HCT116 (cell line): ENCODE measurements around the gene THAP8. TPM values are rescaled to one million over a fixed set of nuclear protein-coding genes. Genes with fewer than 3 reads are reported as not detected.

ENCODE experiments used
- ATAC-seq: fragments of 200-7000 bp; cut with Tn5 transposase; 2 replicates; pipeline ENCODE4 v1.9.1; 2020; ENCODE audit warnings: mild to moderate bottlenecking, moderate library complexity
- BruUV-seq: library from RNA; stranded (reverse); fragments of 400-500 nt; replicated peaks from 2 replicates; lab custom pipeline; 2021; lab: Mats Ljungman, UMichigan
- CTCF ChIA-PET: fragments of 300-600 bp; sonication (Branson Sonifier 250); formaldehyde crosslinking; loops from one replicate; lab custom pipeline; 2021; ENCODE audit warnings: antibody characterized with exemption; lab: Charles Lee
- POLR2A ChIA-PET: fragments of 300-600, 350-600 bp; sonication (Branson Sonifier 250); formaldehyde crosslinking; loops from one replicate; lab custom pipeline; 2021; ENCODE audit warnings: antibody characterized with exemption; lab: Charles Lee
- RAD21 ChIA-PET, 2 experiments: fragments of 300-600 bp; sonication (Branson Sonifier 250); formaldehyde crosslinking; loops; one replicate each; lab custom pipeline; 2023; ENCODE audit warnings: low total read pairs in 2 of 2; ENCODE audit not compliant: uncharacterized antibody in 2 of 2, unreplicated experiment in 2 of 2, low non-redundant PET in 1 of 2; lab: Charles Lee
- DNase-seq: peaks from one replicate; pipeline ENCODE4 v3.0.0-alpha.2; 2010; ENCODE audit warnings: low read depth, low spot score
- H2AFZ ChIP-seq: fragments of 200-600 bp; shearing (Covaris generic), sonication (generic); 2 replicates; pipeline ENCODE4 v1.6.1; 2017; ENCODE audit warnings: low read depth, mixed run types, mixed read lengths, antibody characterized with exemption, low read length; ENCODE audit not compliant: poor library complexity, severe bottlenecking
- H3K27ac ChIP-seq: 2 replicates; pipeline ENCODE4 v1.5.1; 2012; ENCODE audit warnings: low read depth, low read length
- H3K27me3 ChIP-seq: fragments of 200-600 bp; sonication (generic); 2 replicates; pipeline ENCODE4 v1.6.1; 2016; ENCODE audit warnings: mixed run types, low read length, mixed read lengths; ENCODE audit not compliant: insufficient read depth
- H3K36me3 ChIP-seq, 2 experiments: fragments of 200-500 bp in 1 of 2; fragments of 200-600 bp in 1 of 2; sonication (Bioruptor generic) in 1 of 2; sonication (generic) in 1 of 2; 2 replicates each; pipeline versions ENCODE4 v1.5.1 to v1.6.1; 2014 to 2016; ENCODE audit warnings: low read length in 2 of 2, inconsistent platforms in 1 of 2, mixed read lengths in 1 of 2, mixed run types in 1 of 2; ENCODE audit not compliant: insufficient read depth in 2 of 2, control insufficient read depth in 1 of 2
- H3K4me1 ChIP-seq, 2 experiments: fragments of 200-600 bp in 1 of 2; sonication (generic) in 1 of 2; 2 replicates each; pipeline versions ENCODE4 v1.5.1 to v1.6.1; 2012 to 2017; ENCODE audit warnings: low read length in 2 of 2, inconsistent platforms in 1 of 2, mild to moderate bottlenecking in 1 of 2, mixed read lengths in 1 of 2, mixed run types in 1 of 2, moderate library complexity in 1 of 2; ENCODE audit not compliant: insufficient read depth in 2 of 2, control insufficient read depth in 1 of 2
- H3K4me2 ChIP-seq: fragments of 200-600 bp; sonication (generic); 2 replicates; pipeline ENCODE4 v1.6.1; 2017; ENCODE audit warnings: mixed run types, low read length, mixed read lengths
- H3K4me3 ChIP-seq, 2 experiments: fragments of 200-600 bp in 1 of 2; sonication (generic) in 1 of 2; replicated peaks in 1 of 2; 2 replicates each; pipeline ENCODE4 v1.5.1; 2011 to 2016; ENCODE audit warnings: low read length in 2 of 2, control low read depth in 1 of 2, low read depth in 1 of 2, mild to moderate bottlenecking in 1 of 2, mixed read lengths in 1 of 2, mixed run types in 1 of 2
- H3K79me2 ChIP-seq: fragments of 200-600 bp; sonication (generic); 2 replicates; pipeline ENCODE4 v1.6.1; 2017; ENCODE audit warnings: mild to moderate bottlenecking, mixed run types, low read length, moderate library complexity, mixed read lengths; ENCODE audit not compliant: insufficient read depth
- H3K9ac ChIP-seq: fragments of 200-600 bp; sonication (generic); 2 replicates; pipeline ENCODE4 v1.6.1; 2016; ENCODE audit warnings: low read length, mixed read lengths
- H3K9me2 ChIP-seq: fragments of 200-600 bp; sonication (generic), shearing (Covaris generic); 2 replicates; pipeline ENCODE4 v1.6.1; 2017; ENCODE audit warnings: mixed run types, mild to moderate bottlenecking, moderate library complexity; ENCODE audit not compliant: insufficient read depth
- H3K9me3 ChIP-seq, 2 experiments: fragments of 200-500 bp in 1 of 2; fragments of 200-600 bp in 1 of 2; sonication (Bioruptor generic) in 1 of 2; sonication (generic) in 1 of 2; 2 replicates each; pipeline ENCODE4 v1.6.1; 2014 to 2017; ENCODE audit warnings: low read length in 2 of 2, mixed read lengths in 2 of 2, inconsistent platforms in 1 of 2, low read depth in 1 of 2, mild to moderate bottlenecking in 1 of 2, mixed run types in 1 of 2, moderate library complexity in 1 of 2; ENCODE audit not compliant: control insufficient read depth in 1 of 2, insufficient read depth in 1 of 2
- H4K20me1 ChIP-seq: fragments of 200-600 bp; sonication (generic), shearing (Covaris generic); 2 replicates; pipeline ENCODE4 v1.6.1; 2017; ENCODE audit warnings: mixed run types, mild to moderate bottlenecking, moderate library complexity; ENCODE audit not compliant: insufficient read depth
- CEBPB ChIP-seq: IDR thresholded peaks from 2 replicates; pipeline ENCODE4 v1.6.1; 2012; ENCODE audit warnings: low read depth
- CTCF ChIP-seq, 3 experiments: fragments of 200-600 bp in 1 of 3; sonication (generic) in 1 of 3; IDR thresholded peaks in 2 of 3; conservative IDR thresholded peaks in 1 of 3; 2 replicates each; pipeline ENCODE4 v1.5.1; 2012 to 2017; ENCODE audit warnings: low read depth in 2 of 3, low read length in 2 of 3, antibody characterized with exemption in 1 of 3, borderline replicate concordance in 1 of 3, control low read depth in 1 of 3, mild to moderate bottlenecking in 1 of 3, mixed read lengths in 1 of 3, mixed run types in 1 of 3, moderate library complexity in 1 of 3; ENCODE audit not compliant: insufficient read depth in 1 of 3
- EGR1 ChIP-seq: IDR thresholded peaks from 2 replicates; pipeline ENCODE4 v1.6.1; 2012; ENCODE audit warnings: low read depth
- ELF1 ChIP-seq: IDR thresholded peaks from 2 replicates; pipeline ENCODE4 v1.6.1; 2012; ENCODE audit warnings: low read depth, borderline replicate concordance
- EZH2 ChIP-seq: fragments of 200-600 bp; sonication (generic); IDR thresholded peaks from 2 replicates; pipeline ENCODE4 v1.6.1; 2017; ENCODE audit warnings: antibody characterized with exemption, mixed run types
- EZH2phosphoT487 ChIP-seq: fragments of 200-600 bp; IDR thresholded peaks from 2 replicates; pipeline ENCODE4 v1.6.1; 2018; ENCODE audit warnings: antibody characterized with exemption, borderline replicate concordance
- FOSL1 ChIP-seq: IDR thresholded peaks from 2 replicates; pipeline ENCODE4 v1.6.1; 2012; ENCODE audit warnings: low read depth
- MAX ChIP-seq: IDR thresholded peaks from 2 replicates; pipeline ENCODE4 v1.6.1; 2012
- POLR2A ChIP-seq: IDR thresholded peaks from 2 replicates; pipeline ENCODE4 v1.7.0; 2011; ENCODE audit warnings: borderline replicate concordance; ENCODE audit not compliant: insufficient read depth, insufficient read length; ENCODE audit errors: extremely low read depth
- POLR2AphosphoS5 ChIP-seq: IDR thresholded peaks from 2 replicates; pipeline ENCODE4 v1.6.1; 2011; ENCODE audit warnings: mild to moderate bottlenecking, low read depth, low read length, moderate library complexity
- RAD21 ChIP-seq: IDR thresholded peaks from 2 replicates; pipeline ENCODE4 v1.6.1; 2012; ENCODE audit warnings: low read depth, mild to moderate bottlenecking
- SP1 ChIP-seq: IDR thresholded peaks from 2 replicates; pipeline ENCODE4 v1.6.1; 2012; ENCODE audit warnings: low read depth
- SRF ChIP-seq: IDR thresholded peaks from 2 replicates; pipeline ENCODE4 v1.6.1; 2012; ENCODE audit warnings: low read depth
- TCF7L2 ChIP-seq: IDR thresholded peaks from 2 replicates; pipeline ENCODE4 v1.7.0; 2011; ENCODE audit warnings: borderline replicate concordance, inconsistent platforms; ENCODE audit not compliant: insufficient read depth, insufficient read length; ENCODE audit errors: extremely low read depth
- ZFX ChIP-seq: fragments of 450-650 bp; IDR thresholded peaks from 2 replicates; pipeline ENCODE4 v1.6.1; 2017
- ZNF274 ChIP-seq: fragments of 200-500 bp; sonication (Bioruptor generic); IDR thresholded peaks from 2 replicates; pipeline ENCODE4 v1.6.1; 2014; ENCODE audit warnings: mild to moderate bottlenecking, low read depth, low read length, inconsistent platforms
- intact Hi-C: fragments of 100-400 bp; cut with micrococcal nuclease; formaldehyde crosslinking; loops from 2 replicates; pipeline ENCODE4 v1.10.0; 2022
- total RNA-seq: library from RNA; stranded (reverse); gene quantifications from one replicate; pipeline ENCODE4 v1.2.1, GENCODE V29; 2021; ENCODE audit not compliant: unreplicated experiment
- TF ChIP-seq, protein P1 (sequence below): IDR thresholded peaks from 2 replicates; pipeline ENCODE4 v1.6.1; 2012
- TF ChIP-seq, protein P2 (sequence below): IDR thresholded peaks from 2 replicates; pipeline ENCODE4 v1.6.1; 2012; ENCODE audit warnings: low read depth

THAP8 gene
- total RNA-seq, 1 experiment from 2014 or later, result 1.7 TPM

DNA sequence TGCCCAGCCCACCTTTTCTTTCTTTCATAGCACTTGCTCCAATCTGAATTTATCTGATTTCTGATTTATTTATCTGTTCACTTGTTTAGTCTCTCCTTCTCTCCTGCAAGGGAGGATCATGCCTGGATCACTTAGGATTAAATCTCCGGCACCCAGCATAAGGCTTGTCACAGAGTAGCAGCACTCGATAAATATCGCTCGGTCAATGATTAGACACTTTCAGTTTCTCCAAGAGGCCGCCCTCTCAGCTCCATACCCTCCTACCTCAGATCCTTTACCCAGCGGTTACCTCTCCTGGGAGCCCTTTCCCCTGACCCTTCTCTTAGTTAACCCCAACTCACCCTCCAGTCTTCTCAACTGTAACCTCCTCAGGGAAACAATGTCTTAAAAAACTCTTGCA is 22.8 kb downstream of the THAP8 start:
- Histone ChIP-seq H3K9ac (no peak overlapping the region), H3K4me3 (no peak overlapping the region), H3K9me2 (no peaks in the 10 kb centered on the region), H2AFZ (no peak overlapping the region)
- RAD21 ChIA-PET, result no interaction called here
- TF ChIP-seq CEBPB, result no peak
- TF ChIP-seq, protein P1, sequence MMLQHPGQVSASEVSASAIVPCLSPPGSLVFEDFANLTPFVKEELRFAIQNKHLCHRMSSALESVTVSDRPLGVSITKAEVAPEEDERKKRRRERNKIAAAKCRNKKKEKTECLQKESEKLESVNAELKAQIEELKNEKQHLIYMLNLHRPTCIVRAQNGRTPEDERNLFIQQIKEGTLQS, result no peak
- no peak for TF ChIP-seq ELF1
- no peak for TF ChIP-seq ZFX
- no peak for TF ChIP-seq SRF
- TF ChIP-seq EZH2, result no peak
- TF ChIP-seq EGR1, result no peak
- TF ChIP-seq POLR2A, result no peak
- TF ChIP-seq EZH2phosphoT487, result no peak
- no peak for TF ChIP-seq RAD21
- no peak for TF ChIP-seq MAX
- TF ChIP-seq POLR2AphosphoS5, result no peak
- TF ChIP-seq TCF7L2, result no peak
- TF ChIP-seq ZNF274, result no peak
- TF ChIP-seq, protein P2, sequence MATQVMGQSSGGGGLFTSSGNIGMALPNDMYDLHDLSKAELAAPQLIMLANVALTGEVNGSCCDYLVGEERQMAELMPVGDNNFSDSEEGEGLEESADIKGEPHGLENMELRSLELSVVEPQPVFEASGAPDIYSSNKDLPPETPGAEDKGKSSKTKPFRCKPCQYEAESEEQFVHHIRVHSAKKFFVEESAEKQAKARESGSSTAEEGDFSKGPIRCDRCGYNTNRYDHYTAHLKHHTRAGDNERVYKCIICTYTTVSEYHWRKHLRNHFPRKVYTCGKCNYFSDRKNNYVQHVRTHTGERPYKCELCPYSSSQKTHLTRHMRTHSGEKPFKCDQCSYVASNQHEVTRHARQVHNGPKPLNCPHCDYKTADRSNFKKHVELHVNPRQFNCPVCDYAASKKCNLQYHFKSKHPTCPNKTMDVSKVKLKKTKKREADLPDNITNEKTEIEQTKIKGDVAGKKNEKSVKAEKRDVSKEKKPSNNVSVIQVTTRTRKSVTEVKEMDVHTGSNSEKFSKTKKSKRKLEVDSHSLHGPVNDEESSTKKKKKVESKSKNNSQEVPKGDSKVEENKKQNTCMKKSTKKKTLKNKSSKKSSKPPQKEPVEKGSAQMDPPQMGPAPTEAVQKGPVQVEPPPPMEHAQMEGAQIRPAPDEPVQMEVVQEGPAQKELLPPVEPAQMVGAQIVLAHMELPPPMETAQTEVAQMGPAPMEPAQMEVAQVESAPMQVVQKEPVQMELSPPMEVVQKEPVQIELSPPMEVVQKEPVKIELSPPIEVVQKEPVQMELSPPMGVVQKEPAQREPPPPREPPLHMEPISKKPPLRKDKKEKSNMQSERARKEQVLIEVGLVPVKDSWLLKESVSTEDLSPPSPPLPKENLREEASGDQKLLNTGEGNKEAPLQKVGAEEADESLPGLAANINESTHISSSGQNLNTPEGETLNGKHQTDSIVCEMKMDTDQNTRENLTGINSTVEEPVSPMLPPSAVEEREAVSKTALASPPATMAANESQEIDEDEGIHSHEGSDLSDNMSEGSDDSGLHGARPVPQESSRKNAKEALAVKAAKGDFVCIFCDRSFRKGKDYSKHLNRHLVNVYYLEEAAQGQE, result no peak
- no peak for TF ChIP-seq CTCF (IDR thresholded peaks at IDR 0.05 in 2 of 3, conservative IDR thresholded peaks at IDR 0.05 in 1 of 3; ENCODE audit: borderline replicate concordance in 1 of 3, insufficient read depth in 1 of 3, low read depth in 2 of 3, low read length in 2 of 3)
- TF ChIP-seq FOSL1, result no peak
- TF ChIP-seq SP1, result no peak
- TF ChIP-seq, all 23 proteins: peak for 0
- ChIA-PET CTCF (no interaction called here), POLR2A (no interaction called here)
- no peak overlapping the region for H3K27ac ChIP-seq
- H3K4me1 ChIP-seq, result no peaks in the 10 kb centered on the region
- intact Hi-C loops, result no loop called here
- no peaks in the 10 kb centered on the region for H3K27me3 ChIP-seq
- ATAC-seq (no peak), DNase-seq (no peak)
- H3K4me2 ChIP-seq, result no peak overlapping the region
- 0 out of 4 replicates have a peak, but pooled peaks cover 0 to 8% of the 10 kb centered on the region in 2 experiments for H3K36me3 ChIP-seq
- H3K79me2 ChIP-seq, result no peaks in the 10 kb centered on the region
- H4K20me1 ChIP-seq, result no peaks in the 10 kb centered on the region
- H3K9me3 ChIP-seq, result no peaks in the 10 kb centered on the region
- BruUV-seq, result no TSS peak
